Measurements from ENCODE around the gene PLEKHS1. TPM values are rescaled to one million over a fixed set of nuclear protein-coding genes. Genes with fewer than 3 reads are reported as not detected.
"Not testable (repeated sequence)": the region's sequence is repeated elsewhere in the genome, so short reads cannot be mapped to it uniquely, and the experiment has no call there.

The PLEKHS1 gene
- total RNA-seq, 1 donor from 2014 or later = 0.05 TPM

GRCh38 chr10:113746217-113746957, 5.1 kb upstream of the PLEKHS1 start:
- Mint-ChIP-seq H3K27me3 (ENCODE audit: insufficient read depth) (peaks cover 20% of the 10 kb centered on the region), H3K36me3 (ENCODE audit: low read depth) (no peaks in the 10 kb centered on the region), H3K4me1 (ENCODE audit: low read depth) (no peaks in the 10 kb centered on the region), H3K9me3 (no peaks in the 10 kb centered on the region), H3K4me3 (no peak overlapping the region), H3K27ac (no peak overlapping the region)
- DNase-seq (ENCODE audit: low spot score) = no peak
- intact Hi-C loops (cut with micrococcal nuclease) = no loop called here

GRCh38 chr10:113752553-113752952, 1.1 kb downstream of the PLEKHS1 start:
- Mint-ChIP-seq H3K36me3 (ENCODE audit: low read depth) (no peaks in the 10 kb centered on the region), H3K27me3 (ENCODE audit: insufficient read depth) (peaks cover 3% of the 10 kb centered on the region), H3K27ac (no peak overlapping the region), H3K4me1 (ENCODE audit: low read depth) (no peaks in the 10 kb centered on the region), H3K4me3 (no peak overlapping the region), H3K9me3 (no peaks in the 10 kb centered on the region)
- DNase-seq (ENCODE audit: low spot score) = no peak
- intact Hi-C loops (cut with micrococcal nuclease) = no loop called here

- no peak for DNase-seq (ENCODE audit: low spot score)
- H3K4me3 Mint-ChIP-seq = no peak overlapping the region
- no peaks in the 10 kb centered on the region for H3K36me3 Mint-ChIP-seq (ENCODE audit: low read depth)
- no peaks in the 10 kb centered on the region for H3K4me1 Mint-ChIP-seq (ENCODE audit: low read depth)
- intact Hi-C loops (cut with micrococcal nuclease) = no loop called here
- H3K27me3 Mint-ChIP-seq (ENCODE audit: insufficient read depth) = peaks cover 3% of the 10 kb centered on the region
- H3K27ac Mint-ChIP-seq = no peak overlapping the region
- H3K9me3 Mint-ChIP-seq = no peaks in the 10 kb centered on the region
These were observed 1.7 kb downstream of the PLEKHS1 start for GRCh38 chr10:113753020-113753692.

GRCh38 chr10:113754125-113754524, 2.6 kb downstream of the PLEKHS1 start:
- Mint-ChIP-seq H3K4me3 (no peak overlapping the region), H3K27me3 (ENCODE audit: insufficient read depth) (peaks cover 5% of the 10 kb centered on the region), H3K4me1 (ENCODE audit: low read depth) (no peaks in the 10 kb centered on the region), H3K27ac (no peak overlapping the region), H3K36me3 (ENCODE audit: low read depth) (no peaks in the 10 kb centered on the region), H3K9me3 (no peaks in the 10 kb centered on the region)
- DNase-seq (ENCODE audit: low spot score) = no peak
- intact Hi-C loops (cut with micrococcal nuclease) = no loop called here

GRCh38 chr10:113754768-113755167, 3.3 kb downstream of the PLEKHS1 start:
- Mint-ChIP-seq H3K4me1 (ENCODE audit: low read depth) (no peaks in the 10 kb centered on the region), H3K36me3 (ENCODE audit: low read depth) (no peaks in the 10 kb centered on the region), H3K4me3 (no peak overlapping the region), H3K27me3 (ENCODE audit: insufficient read depth) (peaks cover 8% of the 10 kb centered on the region), H3K9me3 (no peaks in the 10 kb centered on the region), H3K27ac (no peak overlapping the region)
- DNase-seq (ENCODE audit: low spot score) = no peak
- intact Hi-C loops (cut with micrococcal nuclease) = no loop called here

- no peaks in the 10 kb centered on the region for H3K4me1 Mint-ChIP-seq (ENCODE audit: low read depth)
- H3K27me3 Mint-ChIP-seq (ENCODE audit: insufficient read depth) = peaks cover 14% of the 10 kb centered on the region
- H3K9me3 Mint-ChIP-seq = no peaks in the 10 kb centered on the region
These were observed 5.6 kb downstream of the PLEKHS1 start for GRCh38 chr10:113756940-113757543.

GRCh38 chr10:113762083-113762482, 10.6 kb downstream of the PLEKHS1 start:
- Mint-ChIP-seq H3K4me1 (ENCODE audit: low read depth) (no peaks in the 10 kb centered on the region), H3K4me3 (no peak overlapping the region), H3K27ac (no peak overlapping the region), H3K36me3 (ENCODE audit: low read depth) (no peaks in the 10 kb centered on the region), H3K9me3 (peaks cover 3% of the 10 kb centered on the region), H3K27me3 (ENCODE audit: insufficient read depth) (peaks cover 17% of the 10 kb centered on the region)
- intact Hi-C loops (cut with micrococcal nuclease) = no loop called here
- DNase-seq (ENCODE audit: low spot score) = no peak

More at GRCh38 chr10:113756940-113757543, 5.6 kb downstream of the PLEKHS1 start:
- Mint-ChIP-seq H3K4me3 (no peak overlapping the region), H3K27ac (no peak overlapping the region), H3K36me3 (ENCODE audit: low read depth) (no peaks in the 10 kb centered on the region)
- intact Hi-C loops (cut with micrococcal nuclease) = no loop called here
- no peak for DNase-seq (ENCODE audit: low spot score)

GRCh38 chr10:113764582-113764981, 13.1 kb downstream of the PLEKHS1 start:
- DNase-seq (ENCODE audit: low spot score) = no peak
- Mint-ChIP-seq H3K27me3 (ENCODE audit: insufficient read depth) (peaks cover 27% of the 10 kb centered on the region), H3K27ac (no peak overlapping the region)

GRCh38 chr10:113765910-113766309, 14.4 kb downstream of the PLEKHS1 start:
- H3K27me3 Mint-ChIP-seq (ENCODE audit: insufficient read depth) = peaks cover 31% of the 10 kb centered on the region
- H3K4me3 Mint-ChIP-seq = no peak overlapping the region
- peaks cover 3% of the 10 kb centered on the region for H3K9me3 Mint-ChIP-seq
- intact Hi-C loops (cut with micrococcal nuclease) = no loop called here
- no peaks in the 10 kb centered on the region for H3K36me3 Mint-ChIP-seq (ENCODE audit: low read depth)
- no peaks in the 10 kb centered on the region for H3K4me1 Mint-ChIP-seq (ENCODE audit: low read depth)
- H3K27ac Mint-ChIP-seq = no peak overlapping the region
- no peak for DNase-seq (ENCODE audit: low spot score)

More at GRCh38 chr10:113764582-113764981, 13.1 kb downstream of the PLEKHS1 start:
- Mint-ChIP-seq H3K9me3 (peaks cover 3% of the 10 kb centered on the region), H3K36me3 (ENCODE audit: low read depth) (no peaks in the 10 kb centered on the region), H3K4me3 (no peak overlapping the region), H3K4me1 (ENCODE audit: low read depth) (no peaks in the 10 kb centered on the region)
- intact Hi-C loops (cut with micrococcal nuclease) = no loop called here

GRCh38 chr10:113767222-113767621, 15.7 kb downstream of the PLEKHS1 start:
- no peak for DNase-seq (ENCODE audit: low spot score)
- Mint-ChIP-seq H3K27ac (no peak overlapping the region), H3K27me3 (ENCODE audit: insufficient read depth) (peaks cover 29% of the 10 kb centered on the region), H3K4me3 (no peak overlapping the region), H3K36me3 (ENCODE audit: low read depth) (no peaks in the 10 kb centered on the region), H3K9me3 (peaks cover 3% of the 10 kb centered on the region), H3K4me1 (ENCODE audit: low read depth) (no peaks in the 10 kb centered on the region)
- intact Hi-C loops (cut with micrococcal nuclease) = no loop called here

- Mint-ChIP-seq H3K9me3 (no peaks in the 10 kb centered on the region), H3K36me3 (ENCODE audit: low read depth) (no peaks in the 10 kb centered on the region), H3K4me1 (ENCODE audit: low read depth) (no peaks in the 10 kb centered on the region), H3K27ac (no peak overlapping the region), H3K27me3 (ENCODE audit: insufficient read depth) (peaks cover 28% of the 10 kb centered on the region), H3K4me3 (no peak overlapping the region)
- no peak for DNase-seq (ENCODE audit: low spot score)
- intact Hi-C loops (cut with micrococcal nuclease) = no loop called here
These were observed 18.9 kb downstream of the PLEKHS1 start for GRCh38 chr10:113770346-113770745.

- H3K36me3 Mint-ChIP-seq (ENCODE audit: low read depth); intact Hi-C loops (cut with micrococcal nuclease); H3K27ac Mint-ChIP-seq; DNase-seq (ENCODE audit: low spot score); H3K9me3 Mint-ChIP-seq; H3K4me3 Mint-ChIP-seq; H3K4me1 Mint-ChIP-seq (ENCODE audit: low read depth): not testable (repeated sequence)
- peaks cover 28% of the 10 kb centered on the region for H3K27me3 Mint-ChIP-seq (ENCODE audit: insufficient read depth)
These were observed 19.6 kb downstream of the PLEKHS1 start for GRCh38 chr10:113771131-113771530.

- intact Hi-C loops (cut with micrococcal nuclease) = no loop called here
- no peak for DNase-seq (ENCODE audit: low spot score)
- Mint-ChIP-seq H3K36me3 (ENCODE audit: low read depth) (no peaks in the 10 kb centered on the region), H3K27ac (no peak overlapping the region), H3K4me3 (no peak overlapping the region), H3K27me3 (ENCODE audit: insufficient read depth) (peaks cover 15% of the 10 kb centered on the region), H3K4me1 (ENCODE audit: low read depth) (no peaks in the 10 kb centered on the region), H3K9me3 (no peaks in the 10 kb centered on the region)
These were observed 24.3 kb downstream of the PLEKHS1 start for GRCh38 chr10:113775686-113776294.
